Femur (tissue), 1 donor: Measurements from ENCODE around the gene PASD1.

ENCODE experiments used
- DNase-seq: peaks from one replicate; pipeline ENCODE4 v3.0.0-alpha.2; 2017

PASD1 gene

GRCh38 chrX:151702741-151703340, 139.4 kb downstream of the PASD1 start:
- DNase-seq: peak; percentile 20

- peak; percentile 85 for DNase-seq
Observed at GRCh38 chrX:151703487-151703886, 140.0 kb downstream of the PASD1 start.

GRCh38 chrX:151704041-151704663, 140.7 kb downstream of the PASD1 start:
- peak; percentile 29 for DNase-seq

GRCh38 chrX:151708821-151709220, 145.3 kb downstream of the PASD1 start:
- no peak for DNase-seq

GRCh38 chrX:151710457-151710856, 147.0 kb downstream of the PASD1 start:
- no peak for DNase-seq

- no peak for DNase-seq
Observed at GRCh38 chrX:151711154-151711553, 147.7 kb downstream of the PASD1 start.

- DNase-seq: peak; percentile 75
Observed at GRCh38 chrX:151711787-151712186, 148.3 kb downstream of the PASD1 start.

- DNase-seq: peak; percentile 18
Observed at GRCh38 chrX:151712253-151712652, 148.8 kb downstream of the PASD1 start.

- peak; percentile 12 for DNase-seq
Observed at GRCh38 chrX:151713849-151714248, 150.4 kb downstream of the PASD1 start.

GRCh38 chrX:151714362-151714761, 150.9 kb downstream of the PASD1 start:
- DNase-seq: peak; percentile 17

- DNase-seq: no peak
Observed at GRCh38 chrX:151715752-151716151, 152.3 kb downstream of the PASD1 start, which contains the start of gene FATE1. Gene FATE1, plus strand, starts transcription at chrX:151716035. Its CDS starts 85 bp downstream, at chrX:151716120.

GRCh38 chrX:151722241-151722846, 158.9 kb downstream of the PASD1 start:
- DNase-seq: peak; percentile 55

- DNase-seq: no peak
Observed at GRCh38 chrX:151723156-151723760, 159.8 kb downstream of the PASD1 start.

GRCh38 chrX:151724563-151725337, 161.3 kb downstream of the PASD1 start:
- DNase-seq: no peak

GRCh38 chrX:151725338-151725614, 161.8 kb downstream of the PASD1 start:
- no peak for DNase-seq
